HL-60 (cell line): Measurements from ENCODE around the gene CHI3L1.

Source experiments
- DNase-seq, 2 experiments: peaks; one replicate each; pipeline ENCODE4 v3.0.0-alpha.2; 2010 to 2020; ENCODE audit warnings: low read depth in 1 of 2, low spot score in 1 of 2
- H3K27ac ChIP-seq: fragments of 250-450 bp; sonication (Bioruptor Pico); replicated peaks from 2 replicates; pipeline ENCODE4 v1.5.1; 2020; ENCODE audit warnings: mild to moderate bottlenecking, moderate library complexity
- H3K27me3 ChIP-seq: fragments of 250-450 bp; sonication (Bioruptor Pico); 2 replicates; pipeline ENCODE4 v1.5.1; 2021; ENCODE audit warnings: mild to moderate bottlenecking, moderate library complexity; ENCODE audit not compliant: insufficient read depth, poor library complexity, severe bottlenecking
- H3K4me3 ChIP-seq: replicated peaks from 2 replicates; pipeline ENCODE4 v1.5.1; 2011; ENCODE audit warnings: mild to moderate bottlenecking, control low read depth, low read length; ENCODE audit not compliant: insufficient read depth
- CTCF ChIP-seq: IDR thresholded peaks from one replicate; pipeline ENCODE4 v1.5.1; 2011; ENCODE audit warnings: low read length, control low read depth, inconsistent platforms; ENCODE audit not compliant: insufficient read depth
- GABPA ChIP-seq: IDR thresholded peaks from 2 replicates; pipeline ENCODE4 v1.6.1; 2012; ENCODE audit warnings: low read depth
- POLR2AphosphoS5 ChIP-seq: IDR thresholded peaks from 2 replicates; pipeline ENCODE4 v1.6.1; 2012; ENCODE audit warnings: low read depth
- REST ChIP-seq: IDR thresholded peaks from 2 replicates; pipeline ENCODE4 v1.6.1; 2012; ENCODE audit warnings: low read depth; ENCODE audit not compliant: insufficient replicate concordance
- SPI1 ChIP-seq: IDR thresholded peaks from 2 replicates; pipeline ENCODE4 v1.6.1; 2012; ENCODE audit warnings: low read depth, mild to moderate bottlenecking, borderline replicate concordance

The CHI3L1 gene

GRCh38 chr1:203200916-203201315, 14.4 kb upstream of the CHI3L1 start:
- Histone ChIP-seq H3K27me3 (no peaks in the 10 kb centered on the region), H3K27ac (peak overlapping the region; percentile 76), H3K4me3 (no peak overlapping the region)
- TF ChIP-seq SPI1 (no peak), REST (no peak), GABPA (no peak), POLR2AphosphoS5 (no peak), CTCF (no peak)
- peak in 1 of 2 experiments; percentile 37 for DNase-seq

- Histone ChIP-seq H3K27ac (peak overlapping the region; percentile 76), H3K4me3 (no peak overlapping the region), H3K27me3 (no peaks in the 10 kb centered on the region)
- DNase-seq = peak; percentile 83 to 94
- TF ChIP-seq POLR2AphosphoS5 = peak; percentile 69
- TF ChIP-seq SPI1 = peak; percentile 58; the same call in 1 of the 2 replicates
- TF ChIP-seq REST = no peak
- TF ChIP-seq GABPA = no peak
- TF ChIP-seq CTCF = no peak
Observed at GRCh38 chr1:203199816-203200571, 13.5 kb upstream of the CHI3L1 start.

- peak overlapping the region; percentile 76 for H3K27ac ChIP-seq
- H3K27me3 ChIP-seq = no peaks in the 10 kb centered on the region
- H3K4me3 ChIP-seq = no peak overlapping the region
- no peak for TF ChIP-seq SPI1
- no peak for TF ChIP-seq GABPA
- TF ChIP-seq CTCF = no peak
- no peak for DNase-seq
Observed at GRCh38 chr1:203199481-203199815, 12.9 kb upstream of the CHI3L1 start.

GRCh38 chr1:203199002-203199401, 12.5 kb upstream of the CHI3L1 start:
- Histone ChIP-seq H3K4me3 (no peak overlapping the region), H3K27me3 (no peaks in the 10 kb centered on the region), H3K27ac (peak overlapping the region; percentile 76)
- TF ChIP-seq POLR2AphosphoS5 (no peak), REST (no peak), SPI1 (no peak), GABPA (no peak), CTCF (no peak)
- no peak for DNase-seq
